HepG2 (cell line): Measurements from ENCODE around the gene ITPK1. TPM values are rescaled to one million over a fixed set of nuclear protein-coding genes. Genes with fewer than 3 reads are reported as not detected.

Experiments
- ATAC-seq: fragments of 200-7000 bp; cut with Tn5 transposase; 3 replicates; pipeline ENCODE4 v1.9.1; 2020; ENCODE audit warnings: mild to moderate bottlenecking, moderate library complexity
- BruUV-seq: library from RNA; stranded (reverse); fragments of 400-500 nt; replicated peaks from 2 replicates; lab custom pipeline; 2021; lab: Mats Ljungman, UMichigan
- CTCF ChIA-PET: fragments of 300-600 bp; formaldehyde crosslinking; extraction: SDS; loops from one replicate; lab custom pipeline; 2021; ENCODE audit warnings: low total read pairs, inconsistent platforms, low intra/inter-chr PET ratio; lab: Yijun Ruan, JAX
- POLR2A ChIA-PET: fragments of 350-600 bp; sonication (Branson Sonifier 250); formaldehyde crosslinking; loops from one replicate; lab custom pipeline; 2020; ENCODE audit warnings: antibody characterized with exemption, inconsistent platforms; lab: Yijun Ruan, JAX
- DNase-seq: peaks from one replicate; pipeline ENCODE4 v3.0.0-alpha.2; 2015; ENCODE audit warnings: low spot score
- FAIRE-seq: peaks from 3 replicates; lab custom pipeline; 2011; peaks lifted over from hg19 to GRCh38; lab: Jason Lieb, UNC
- H2AFZ ChIP-seq: one replicate; pipeline ENCODE4 v1.6.1; 2011; ENCODE audit warnings: low read length, inconsistent platforms
- H3K27ac ChIP-seq: fragments of 300-600 bp; 3 replicates; pipeline ENCODE4 v1.8.0; 2011; ENCODE audit warnings: mixed run types, mild to moderate bottlenecking, mixed read lengths, low read length, inconsistent platforms; ENCODE audit not compliant: insufficient read depth; ENCODE audit errors: extremely low read length
- H3K27me3 ChIP-seq, 2 experiments: fragments of 200-600 bp in 1 of 2; 2 replicates in 1 of 2; 3 replicates in 1 of 2; pipeline versions ENCODE4 v1.6.0 to v1.8.0; 2011; ENCODE audit warnings: low read length in 2 of 2, mild to moderate bottlenecking in 2 of 2, moderate library complexity in 2 of 2, inconsistent platforms in 1 of 2; ENCODE audit not compliant: insufficient read depth in 2 of 2, control insufficient read depth in 1 of 2
- H3K36me3 ChIP-seq, 2 experiments: fragments of 200-600 bp in 1 of 2; replicated peaks in 1 of 2; 2 replicates in 1 of 2; 3 replicates in 1 of 2; pipeline versions ENCODE4 v1.5.1 to v1.8.0; 2011; ENCODE audit warnings: low read length in 2 of 2, inconsistent platforms in 1 of 2; ENCODE audit not compliant: insufficient read depth in 2 of 2, control insufficient read depth in 1 of 2
- H3K4me1 ChIP-seq: 2 replicates; pipeline ENCODE4 v1.5.1; 2012; ENCODE audit warnings: low read length, inconsistent platforms; ENCODE audit not compliant: insufficient read depth
- H3K4me2 ChIP-seq: 2 replicates; pipeline ENCODE4 v1.6.0; 2011; ENCODE audit warnings: low read depth, low read length, inconsistent platforms
- H3K4me3 ChIP-seq, 3 experiments: fragments of 200-600 bp in 1 of 3; sonication (generic), shearing (Covaris generic) in 1 of 3; replicated peaks in 1 of 3; 2 replicates each; pipeline ENCODE4 v1.5.1; 2011 to 2016; ENCODE audit warnings: low read length in 3 of 3, inconsistent platforms in 2 of 3, low read depth in 2 of 3, mild to moderate bottlenecking in 2 of 3, control low read depth in 1 of 3, mixed read lengths in 1 of 3; ENCODE audit not compliant: insufficient read depth in 1 of 3
- H3K79me2 ChIP-seq: one replicate; pipeline ENCODE4 v1.6.1; 2011; ENCODE audit warnings: low read length, inconsistent platforms; ENCODE audit not compliant: insufficient read depth
- H3K9ac ChIP-seq: 2 replicates; pipeline ENCODE4 v1.6.0; 2011; ENCODE audit warnings: mild to moderate bottlenecking, low read depth, low read length, inconsistent platforms; ENCODE audit not compliant: insufficient read depth
- H3K9me3 ChIP-seq: 2 replicates; pipeline ENCODE4 v1.5.1; 2012; ENCODE audit warnings: mild to moderate bottlenecking, low read length
- H4K20me1 ChIP-seq: 2 replicates; pipeline ENCODE4 v1.6.0; 2011; ENCODE audit warnings: inconsistent platforms, mild to moderate bottlenecking, low read length, moderate library complexity; ENCODE audit not compliant: insufficient read depth
- AFF4 ChIP-seq: sonication (generic); formaldehyde crosslinking; IDR thresholded peaks from 2 replicates; pipeline ENCODE4 v1.4.0; 2020; ENCODE audit warnings: missing genetic modification reagents
- ARID3A ChIP-seq: IDR thresholded peaks from 2 replicates; pipeline ENCODE4 v1.6.1; 2012; ENCODE audit warnings: low read depth, low read length, improper control_type of control experiment
- FOXP1 ChIP-seq, 2 experiments: fragments of 450-650 bp in 1 of 2; IDR thresholded peaks; 2 replicates each; pipeline ENCODE4 v1.6.1; 2017 to 2018; ENCODE audit warnings: antibody characterized with exemption in 1 of 2
- KAT2B ChIP-seq: fragments of 150-350 bp; IDR thresholded peaks from 2 replicates; pipeline ENCODE4 v1.6.1; 2014; ENCODE audit warnings: low read depth, low read length, borderline replicate concordance
- MAFK ChIP-seq, 2 experiments: IDR thresholded peaks in 1 of 2; conservative IDR thresholded peaks in 1 of 2; 2 replicates each; pipeline ENCODE4 v1.6.1; 2011; ENCODE audit warnings: improper control_type of control experiment in 2 of 2, low read length in 2 of 2
- MEF2D ChIP-seq: sonication (generic); formaldehyde crosslinking; IDR thresholded peaks from 2 replicates; pipeline ENCODE4 v1.5.1; 2020; ENCODE audit warnings: mild to moderate bottlenecking, missing genetic modification reagents
- NFAT5 ChIP-seq: sonication (generic); formaldehyde crosslinking; IDR thresholded peaks from 2 replicates; pipeline ENCODE4 v1.4.0; 2020; ENCODE audit warnings: missing genetic modification reagents
- RCOR2 ChIP-seq: IDR thresholded peaks from 2 replicates; pipeline ENCODE4 v1.6.1; 2016; ENCODE audit warnings: missing biosample characterization, missing genetic modification reagents
- SMAD9 ChIP-seq: sonication (generic); formaldehyde crosslinking; IDR thresholded peaks from 2 replicates; pipeline ENCODE4 v1.5.1; 2020; ENCODE audit warnings: mild to moderate bottlenecking, missing genetic modification reagents
- SPEN ChIP-seq: sonication (generic); formaldehyde crosslinking; IDR thresholded peaks from 2 replicates; pipeline ENCODE4 v1.5.1; 2020; ENCODE audit warnings: low read depth, mild to moderate bottlenecking, missing genetic modification reagents
- SSRP1 ChIP-seq: IDR thresholded peaks from 2 replicates; pipeline ENCODE4 v1.6.1; 2016; ENCODE audit warnings: control low read depth
- STAT5B ChIP-seq: sonication (generic); formaldehyde crosslinking; IDR thresholded peaks from 2 replicates; pipeline ENCODE4 v1.4.0; 2020; ENCODE audit warnings: missing genetic modification reagents
- ZNF503 ChIP-seq: sonication (generic); formaldehyde crosslinking; IDR thresholded peaks from 2 replicates; pipeline ENCODE4 v1.4.0; 2020; ENCODE audit warnings: missing genetic modification reagents
- WGBS: methylation state at CpG from one replicate; pipeline ENCODE4 v1.1.6; 2017; ENCODE audit warnings: low lambda C conversion rate; 5-methylcytosine and 5-hydroxymethylcytosine counted together
- in situ Hi-C: cut with HindIII; loops from 2 replicates; pipeline ENCODE4 v1.10.0; 2017; ENCODE audit warnings: low pct_unique_long_range_greater_than_20kb; ENCODE audit not compliant: extremely low pct_ligation_motif_present
- intact Hi-C: fragments of 100-400 bp; cut with micrococcal nuclease; formaldehyde crosslinking; loops from one replicate; pipeline ENCODE4 v1.10.0; 2022; ENCODE audit not compliant: unreplicated experiment
- polyA plus RNA-seq, 8 experiments: library from polyadenylated mRNA; depleted of rRNA in 3 of 8; stranded (reverse) in 7 of 8; unstranded in 1 of 8; fragments of >200 nt; fragmentation: Illumina TruSeq in 4 of 8; extraction: Trizol in 4 of 8; gene quantifications; 2 replicates each; pipeline versions ENCODE4 v1.2.1 to v1.2.3, GENCODE V29; 2011 to 2016; ENCODE audit warnings: low read depth in 4 of 8, missing spikeins in 1 of 8, mixed read lengths in 1 of 8; ENCODE audit not compliant: insufficient read depth in 1 of 8
- total RNA-seq, 5 experiments: library from RNA; depleted of rRNA; stranded (reverse); fragments of >200 nt; fragmentation: Illumina TruSeq; extraction: Trizol; gene quantifications; 2 replicates each; pipeline ENCODE4 v1.2.3, GENCODE V29; 2016; ENCODE audit warnings: low read depth in 1 of 5

Gene ITPK1
- total and polyA plus RNA-seq, 2 of the 13 experiments (the other 11 are each of a cell fraction or from before 2014, with no cell fraction given): 20.5 to 47.5 TPM

GRCh38 chr14:92956961-92957360, 158.8 kb downstream of the ITPK1 start:
- no peaks in the 10 kb centered on the region for H3K79me2 ChIP-seq
- H3K27me3 ChIP-seq: no peaks in the 10 kb centered on the region
- no peaks in the 10 kb centered on the region for H3K4me1 ChIP-seq
- in situ Hi-C loops (loop anchor here (10.0 kb wide), 1 partner anchor 158 kb away; the partner anchor contains the start of gene ITPK1), intact Hi-C loops (no loop called here)
- no peak overlapping the region for H3K4me3 ChIP-seq
- ATAC-seq (no peak), FAIRE-seq (no peak), DNase-seq (no peak)
- no TSS peak for BruUV-seq
- H3K9ac ChIP-seq: no peak overlapping the region
- POLR2A ChIA-PET: no interaction called here
- CTCF ChIA-PET: no interaction called here
- H3K4me2 ChIP-seq: no peak overlapping the region
- H3K27ac ChIP-seq: no peak overlapping the region
- peaks cover 0 to 21% of the 10 kb centered on the region in 2 experiments; a peak in 2 of 5 replicates for H3K36me3 ChIP-seq
- H2AFZ ChIP-seq: no peak overlapping the region
- WGBS: 91% methylated on average over 6 of the region's 11 CpGs
- no peaks in the 10 kb centered on the region for H4K20me1 ChIP-seq
- H3K9me3 ChIP-seq: no peaks in the 10 kb centered on the region
- TF ChIP-seq MEF2D (CRISPR knock-in tag) (no peak), ZNF503 (CRISPR knock-in tag) (no peak), SPEN (no peak), ARID3A (no peak), NFAT5 (CRISPR knock-in tag) (no peak), STAT5B (CRISPR knock-in tag) (no peak), KAT2B (no peak), SMAD9 (CRISPR knock-in tag) (no peak), FOXP1 (IDR thresholded peaks at IDR 0.05) (no peak), FOXP1 (CRISPR knock-in tag; IDR thresholded peaks at IDR 0.05) (no peak), SSRP1 (CRISPR knock-in tag) (no peak), AFF4 (CRISPR knock-in tag) (no peak), RCOR2 (CRISPR knock-in tag) (no peak), MAFK (conservative IDR thresholded peaks at IDR 0.05 in 1 of 2, IDR thresholded peaks at IDR 0.05 in 1 of 2; ENCODE audit: low read length in 2 of 2) (no peak)
